ENCODE measurements around the gene PI4K2B. TPM values are rescaled to one million over a fixed set of nuclear protein-coding genes. Genes with fewer than 3 reads are reported as not detected.
"Not testable (repeated sequence)": the region's sequence is repeated elsewhere in the genome, so short reads cannot be mapped to it uniquely, and the experiment has no call there.

Gene PI4K2B
- total and polyA plus RNA-seq, 7 donors, result 1.5 to 2.9 (median 2.2) TPM

- no peaks in the 10 kb centered on the region for H3K4me1 ChIP-seq
- no peaks in the 10 kb centered on the region for H3K9me3 ChIP-seq
- no peak overlapping the region for H3K27ac ChIP-seq
- WGBS, 3 donors, result 82 to 88% (median 82%) methylated on average over 9 of the region's 9 CpGs
- no peak overlapping the region for H3K4me3 ChIP-seq
- no peaks in the 10 kb centered on the region for H3K27me3 ChIP-seq (ENCODE audit: insufficient read depth in 3 of 3, low read length in 2 of 3)
- no peak for TF ChIP-seq CTCF (IDR thresholded peaks at IDR 0.05)
- no peak for ATAC-seq
- intact Hi-C loops (cut with DNase I), result no loop called here
- H3K36me3 ChIP-seq (ENCODE audit: insufficient read depth in 1 of 2, low read depth in 1 of 2), result peaks cover 0 to 28% of the 10 kb centered on the region in 2 donors
- DNase-seq, result no peak
Observed at GRCh38 chr4:25252230-25253070, 18.6 kb downstream of the PI4K2B start.

GRCh38 chr4:25253071-25253445 is 19.2 kb downstream of the PI4K2B start:
- no peak overlapping the region for H3K4me3 ChIP-seq
- peaks cover 0 to 29% of the 10 kb centered on the region in 2 donors for H3K36me3 ChIP-seq (ENCODE audit: insufficient read depth in 1 of 2, low read depth in 1 of 2)
- intact Hi-C loops (cut with DNase I), result no loop called here
- TF ChIP-seq CTCF (IDR thresholded peaks at IDR 0.05), result no peak
- DNase-seq (no peak), ATAC-seq (no peak)
- no peaks in the 10 kb centered on the region for H3K9me3 ChIP-seq
- H3K27me3 ChIP-seq (ENCODE audit: insufficient read depth in 3 of 3, low read length in 2 of 3), result no peaks in the 10 kb centered on the region
- H3K27ac ChIP-seq, result no peak overlapping the region
- 27 to 44% (median 31%) methylated on average over 2 of the region's 2 CpGs for WGBS, 3 donors
- H3K4me1 ChIP-seq, result no peaks in the 10 kb centered on the region

GRCh38 chr4:25253786-25254185 is 20.0 kb downstream of the PI4K2B start:
- ATAC-seq; H3K4me1 ChIP-seq; intact Hi-C loops (cut with DNase I); H3K27ac ChIP-seq; H3K9me3 ChIP-seq; H3K4me3 ChIP-seq; H3K27me3 ChIP-seq (ENCODE audit: insufficient read depth in 3 of 3, low read length in 2 of 3); DNase-seq: not testable (repeated sequence)
- H3K36me3 ChIP-seq (ENCODE audit: insufficient read depth in 1 of 2, low read depth in 1 of 2), result peaks cover 0 to 29% of the 10 kb centered on the region in 2 donors
- WGBS, 3 donors, result 88 to 95% (median 93%) methylated on average over 12 of the region's 12 CpGs

- ATAC-seq (no peak), DNase-seq (no peak)
- WGBS, 3 donors, result 97 to 98% (median 98%) methylated on average over 2 of the region's 2 CpGs
- H3K36me3 ChIP-seq (ENCODE audit: insufficient read depth in 1 of 2, low read depth in 1 of 2), result peaks cover 0 to 66% of the 10 kb centered on the region in 2 donors
- no peaks in the 10 kb centered on the region for H3K9me3 ChIP-seq
- TF ChIP-seq CTCF (IDR thresholded peaks at IDR 0.05), result no peak
- intact Hi-C loops (cut with DNase I), result no loop called here
- no peaks in the 10 kb centered on the region for H3K27me3 ChIP-seq (ENCODE audit: insufficient read depth in 3 of 3, low read length in 2 of 3)
- no peak overlapping the region for H3K27ac ChIP-seq
- no peak overlapping the region for H3K4me3 ChIP-seq
- H3K4me1 ChIP-seq, result no peaks in the 10 kb centered on the region
Observed at GRCh38 chr4:25258980-25259578, 25.2 kb downstream of the PI4K2B start.

GRCh38 chr4:25271866-25272265 is 38.0 kb downstream of the PI4K2B start:
- peaks cover 0 to 10% of the 10 kb centered on the region in 2 donors for H3K36me3 ChIP-seq (ENCODE audit: insufficient read depth in 1 of 2, low read depth in 1 of 2)
- WGBS, 3 donors, result 93% methylated on average over 3 of the region's 3 CpGs
- TF ChIP-seq CTCF (IDR thresholded peaks at IDR 0.05), result no peak

More at GRCh38 chr4:25271866-25272265, 38.0 kb downstream of the PI4K2B start:
- no peaks in the 10 kb centered on the region for H3K27me3 ChIP-seq (ENCODE audit: insufficient read depth in 3 of 3, low read length in 2 of 3)
- no peak overlapping the region for H3K27ac ChIP-seq
- H3K9me3 ChIP-seq, result no peaks in the 10 kb centered on the region
- H3K4me3 ChIP-seq, result no peak overlapping the region
- ATAC-seq (no peak), DNase-seq (no peak)
- no peaks in the 10 kb centered on the region for H3K4me1 ChIP-seq
- intact Hi-C loops (cut with DNase I), result no loop called here

Data from psoas muscle (tissue), 8 donors.